Fibroblast of villous mesenchyme (primary cell): ENCODE data around the gene SCAMP1. TPM values are rescaled to one million over a fixed set of nuclear protein-coding genes. Genes with fewer than 3 reads are reported as not detected.
A peak's percentile ranks its signal among the peaks of the same experiment; 100 is the strongest.

Experiments
- DNase-seq: peaks from one replicate; pipeline ENCODE4 v3.0.0-alpha.2; 2010; ENCODE audit warnings: low read depth
- H3K4me3 ChIP-seq: 2 replicates; pipeline ENCODE4 v1.5.1; 2011; ENCODE audit warnings: low read depth, mild to moderate bottlenecking, low read length
- total RNA-seq: library from RNA; depleted of rRNA; stranded (reverse); fragments of >200 nt; gene quantifications from 2 replicates; pipeline ENCODE4 v1.2.3, GENCODE V29; 2012
- TF ChIP-seq, protein P1 (sequence below): IDR thresholded peaks from 2 replicates; pipeline ENCODE4 v1.5.1; 2012; ENCODE audit warnings: low read depth, mild to moderate bottlenecking, low read length; ENCODE audit not compliant: insufficient read depth

Gene SCAMP1
- total RNA-seq, 1 donor: 61.7 TPM

DNA sequence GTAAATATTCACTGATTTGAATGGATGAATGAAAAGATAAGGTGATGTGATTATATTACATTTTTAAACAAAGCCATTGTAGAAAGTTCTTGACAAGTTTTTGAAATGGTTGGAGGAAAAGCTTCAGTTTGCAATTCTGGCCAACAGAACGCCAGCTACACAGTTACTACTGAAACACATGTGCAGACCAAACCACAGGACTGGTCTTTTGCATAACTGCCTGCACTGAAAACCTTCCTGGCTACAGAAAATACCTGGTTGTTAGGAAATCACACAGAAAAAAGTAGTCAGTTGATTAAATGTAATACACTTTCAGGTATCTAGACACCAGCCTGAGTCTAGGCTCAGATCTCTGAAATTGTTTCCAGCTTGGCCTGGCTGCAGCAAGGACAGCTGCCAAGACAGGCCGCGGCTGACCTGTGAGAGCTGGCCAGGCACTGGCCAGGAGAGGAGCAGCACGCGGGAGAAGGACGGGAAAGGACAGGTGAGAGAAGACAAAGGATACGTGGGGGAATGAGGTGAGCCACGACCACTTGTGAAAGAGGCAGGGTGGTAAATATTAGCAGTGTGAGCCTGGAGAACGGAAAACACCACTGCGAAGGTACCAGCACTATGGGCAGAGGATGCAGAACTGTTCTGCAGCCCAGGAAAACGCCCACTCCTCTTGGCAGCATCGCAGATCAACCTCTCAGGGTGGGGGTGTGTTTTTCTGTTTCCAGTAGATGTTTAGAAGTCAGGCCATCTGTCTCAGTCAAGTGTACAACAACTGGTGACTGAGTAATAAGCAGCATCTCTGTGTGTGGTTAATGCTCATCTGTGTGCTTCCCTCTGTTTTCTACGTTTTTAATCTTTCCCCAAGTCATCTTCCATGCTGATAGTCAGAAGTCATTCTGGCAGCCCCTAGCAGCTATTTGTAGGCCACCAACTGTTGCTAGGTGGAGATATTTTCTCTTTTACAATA is 137.4 kb downstream of the SCAMP1 start:
- H3K4me3 ChIP-seq: no peak overlapping the region
- TF ChIP-seq, protein P1, sequence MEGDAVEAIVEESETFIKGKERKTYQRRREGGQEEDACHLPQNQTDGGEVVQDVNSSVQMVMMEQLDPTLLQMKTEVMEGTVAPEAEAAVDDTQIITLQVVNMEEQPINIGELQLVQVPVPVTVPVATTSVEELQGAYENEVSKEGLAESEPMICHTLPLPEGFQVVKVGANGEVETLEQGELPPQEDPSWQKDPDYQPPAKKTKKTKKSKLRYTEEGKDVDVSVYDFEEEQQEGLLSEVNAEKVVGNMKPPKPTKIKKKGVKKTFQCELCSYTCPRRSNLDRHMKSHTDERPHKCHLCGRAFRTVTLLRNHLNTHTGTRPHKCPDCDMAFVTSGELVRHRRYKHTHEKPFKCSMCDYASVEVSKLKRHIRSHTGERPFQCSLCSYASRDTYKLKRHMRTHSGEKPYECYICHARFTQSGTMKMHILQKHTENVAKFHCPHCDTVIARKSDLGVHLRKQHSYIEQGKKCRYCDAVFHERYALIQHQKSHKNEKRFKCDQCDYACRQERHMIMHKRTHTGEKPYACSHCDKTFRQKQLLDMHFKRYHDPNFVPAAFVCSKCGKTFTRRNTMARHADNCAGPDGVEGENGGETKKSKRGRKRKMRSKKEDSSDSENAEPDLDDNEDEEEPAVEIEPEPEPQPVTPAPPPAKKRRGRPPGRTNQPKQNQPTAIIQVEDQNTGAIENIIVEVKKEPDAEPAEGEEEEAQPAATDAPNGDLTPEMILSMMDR: no peak
- no peak for DNase-seq

- DNase-seq: no peak
- TF ChIP-seq, protein P1: no peak
- no peak overlapping the region for H3K4me3 ChIP-seq
These were observed 139.1 kb downstream of the SCAMP1 start for GRCh38 chr5:78499485-78499884.

DNA sequence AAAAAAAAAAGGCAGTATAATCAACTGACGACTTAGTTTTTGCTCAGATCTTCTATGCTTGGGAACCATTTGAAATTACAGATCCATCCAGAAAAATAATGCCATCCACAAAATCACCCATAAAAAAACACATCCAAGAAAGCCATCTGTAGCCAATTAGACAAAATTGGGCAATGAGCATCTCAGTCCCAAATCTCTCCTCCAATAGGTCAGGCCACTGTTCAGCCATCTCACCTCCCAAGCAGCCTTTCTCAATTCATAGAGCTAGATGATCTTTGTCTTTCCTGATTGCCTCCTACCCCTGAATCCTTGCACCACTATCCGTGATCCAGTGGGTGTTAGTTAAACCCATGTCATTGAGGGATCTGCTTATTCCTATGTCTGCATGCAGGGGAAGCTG is 139.6 kb downstream of the SCAMP1 start:
- H3K4me3 ChIP-seq: no peak overlapping the region
- DNase-seq: peak; percentile 41
- TF ChIP-seq, protein P1: no peak

DNA sequence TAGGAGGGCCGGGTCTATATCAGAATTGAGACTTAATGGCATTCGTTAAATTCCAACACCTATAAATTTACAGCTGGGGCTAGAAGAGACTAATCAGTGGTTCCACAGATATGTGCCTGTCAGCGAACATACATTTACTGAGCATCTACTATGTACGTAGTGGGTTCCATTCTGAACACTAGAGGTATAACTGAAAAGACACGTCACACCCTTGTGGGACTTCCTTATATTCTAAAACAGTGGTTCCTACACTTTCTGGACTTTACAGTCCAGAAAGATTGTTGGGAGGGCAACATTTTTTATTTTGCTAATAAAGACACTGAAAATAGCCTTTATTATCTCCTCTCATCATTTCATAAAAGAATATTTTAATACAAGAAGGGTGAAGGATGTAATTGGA is 140.5 kb downstream of the SCAMP1 start:
- H3K4me3 ChIP-seq: no peak overlapping the region
- no peak for DNase-seq
- TF ChIP-seq, protein P1: no peak

DNA sequence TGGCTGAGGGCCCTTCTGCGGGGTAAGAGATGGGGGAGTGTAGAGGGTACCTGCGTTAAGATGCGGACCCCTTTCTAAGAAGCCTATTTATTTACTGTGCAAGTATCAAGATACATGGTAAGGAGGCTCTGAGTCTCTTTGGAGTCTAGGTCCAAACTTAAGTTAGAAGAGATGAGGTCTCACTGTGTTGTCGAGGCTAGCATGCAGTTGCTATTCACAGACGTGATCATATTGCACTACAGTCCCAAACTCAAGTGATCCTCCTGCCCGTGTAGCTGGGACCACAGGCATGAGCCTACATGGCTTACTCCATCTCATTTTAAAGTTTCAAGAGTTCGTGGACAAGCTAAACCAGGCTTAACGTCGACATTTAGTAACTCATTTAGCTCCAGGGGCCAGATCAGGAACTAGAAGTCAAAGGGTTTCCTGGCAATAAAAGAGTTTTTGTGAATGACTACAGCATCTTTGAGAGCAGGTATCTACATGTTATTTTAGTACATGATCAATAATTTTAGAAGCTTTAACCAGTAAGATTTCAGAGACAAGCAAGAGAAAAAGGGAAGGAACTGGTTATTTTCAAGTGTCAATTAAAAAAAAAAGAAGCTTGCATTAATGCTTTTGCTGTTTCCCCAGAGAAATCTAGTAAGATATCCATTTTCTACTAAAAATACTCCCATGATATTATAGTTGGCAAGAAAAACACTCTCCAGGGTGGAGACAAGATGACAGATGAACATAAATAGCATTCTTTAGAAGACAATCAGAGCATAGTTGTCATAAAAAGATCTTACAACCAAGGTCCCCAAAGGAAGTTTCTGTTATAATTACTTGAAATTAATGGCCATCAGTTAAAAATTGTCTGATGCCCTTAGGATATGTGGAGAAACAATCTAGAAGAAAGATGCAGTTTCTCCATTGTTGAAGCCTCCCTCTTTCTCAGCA is 141.3 kb downstream of the SCAMP1 start:
- DNase-seq: peak; percentile 35
- no peak overlapping the region for H3K4me3 ChIP-seq
- TF ChIP-seq, protein P1: no peak

- no peak overlapping the region for H3K4me3 ChIP-seq
- TF ChIP-seq, protein P1: no peak
- DNase-seq: no peak
These were observed 143.7 kb downstream of the SCAMP1 start for GRCh38 chr5:78503958-78504653.
